ENCODE results near the gene CCDC188. TPM values are rescaled to one million over a fixed set of nuclear protein-coding genes. Genes with fewer than 3 reads are reported as not detected.

The CCDC188 gene
- total RNA-seq, 1 donor from 2014 or later = 1.00 TPM

DNA sequence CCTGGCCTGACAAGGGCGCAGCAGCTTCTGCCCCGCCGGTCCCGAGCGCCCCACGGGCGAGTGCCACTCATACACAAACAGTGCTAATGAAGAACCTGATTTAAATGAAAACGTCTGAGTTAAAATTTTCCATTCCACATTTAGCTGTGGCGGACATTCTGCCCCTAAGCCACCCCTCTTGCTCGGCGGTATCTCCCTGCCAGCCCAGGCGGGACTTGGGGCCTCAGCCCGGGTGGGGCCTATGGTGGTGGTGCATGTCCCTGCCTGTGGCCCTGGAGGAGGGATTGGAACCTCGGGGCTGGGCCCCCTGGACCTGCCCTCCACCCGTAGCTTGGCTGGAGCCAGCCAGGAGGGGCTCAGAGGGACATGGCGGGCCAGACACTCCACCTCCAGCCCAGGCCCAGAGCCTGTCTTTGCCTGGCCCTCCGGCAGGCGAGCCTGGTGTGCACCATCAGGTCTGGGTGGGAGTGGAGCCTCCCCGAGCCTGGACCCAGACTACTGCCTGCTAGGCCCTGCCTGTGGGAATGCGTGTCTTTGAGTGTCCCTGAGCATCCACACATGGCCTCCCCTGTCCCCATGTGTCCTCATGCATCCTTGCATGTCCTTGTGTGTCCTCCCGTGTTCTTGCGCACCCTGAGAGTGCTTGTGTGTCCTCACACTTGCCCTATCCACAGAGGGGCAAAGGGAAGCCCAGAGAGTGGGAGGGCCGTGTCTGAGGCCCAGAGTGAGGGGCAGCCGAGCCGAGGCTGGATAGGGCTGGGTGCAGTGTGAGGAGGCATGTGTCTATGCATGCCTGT is 14.9 kb downstream of the CCDC188 start:
- no peak for DNase-seq (ENCODE audit: low spot score)

DNA sequence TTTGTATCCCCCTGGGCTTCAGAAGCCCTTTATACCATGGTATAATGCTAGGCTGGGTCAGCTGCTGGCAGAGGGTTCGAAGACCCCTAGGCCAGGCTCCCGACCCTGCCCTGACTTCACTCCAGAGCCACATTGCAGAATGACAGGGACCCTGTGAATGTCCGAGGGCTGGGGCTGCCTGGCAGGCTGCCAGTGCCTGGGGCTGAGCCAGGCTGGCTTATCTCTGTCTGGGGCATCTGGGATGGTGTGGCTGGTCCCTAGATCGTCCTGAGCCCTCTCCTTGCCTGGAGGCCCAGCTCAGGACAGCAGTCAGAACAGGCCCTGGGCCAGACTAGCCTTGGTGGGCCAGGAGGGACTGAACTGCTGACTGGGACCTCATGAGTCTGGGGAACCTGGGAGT is 15.6 kb downstream of the CCDC188 start:
- DNase-seq (ENCODE audit: low spot score) = no peak

GRCh38 chr22:20133930-20134549 is 16.8 kb downstream of the CCDC188 start:
- no peak for DNase-seq (ENCODE audit: low spot score)

DNA sequence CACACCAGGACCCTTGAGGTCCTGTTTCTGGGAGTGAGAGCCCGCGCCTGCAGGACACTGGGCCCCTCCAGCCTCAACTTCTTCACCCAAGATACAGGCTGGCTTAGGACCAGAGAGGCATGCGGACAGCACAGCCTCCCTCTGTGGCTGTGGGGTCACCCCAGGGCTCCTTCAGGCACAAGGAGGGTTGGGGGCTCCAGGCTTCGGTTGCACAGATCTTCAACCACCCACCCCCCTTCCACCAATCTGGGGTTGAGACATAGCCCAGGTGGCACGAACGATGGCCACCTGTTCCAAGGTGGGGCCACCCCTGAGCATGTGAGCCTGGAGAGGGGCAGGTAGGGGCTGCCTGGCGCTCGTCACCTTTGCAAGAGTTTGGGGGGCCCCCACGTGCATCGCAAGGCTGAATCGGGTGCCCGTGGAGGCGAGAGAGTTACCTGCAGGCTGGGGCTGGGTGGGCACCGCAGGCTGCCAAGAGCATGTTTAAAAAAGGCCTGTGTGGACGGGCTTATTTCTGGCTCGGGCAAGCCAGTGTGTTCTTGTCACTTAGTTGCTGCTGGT is 18.1 kb downstream of the CCDC188 start:
- no peak for DNase-seq (ENCODE audit: low spot score)

DNA sequence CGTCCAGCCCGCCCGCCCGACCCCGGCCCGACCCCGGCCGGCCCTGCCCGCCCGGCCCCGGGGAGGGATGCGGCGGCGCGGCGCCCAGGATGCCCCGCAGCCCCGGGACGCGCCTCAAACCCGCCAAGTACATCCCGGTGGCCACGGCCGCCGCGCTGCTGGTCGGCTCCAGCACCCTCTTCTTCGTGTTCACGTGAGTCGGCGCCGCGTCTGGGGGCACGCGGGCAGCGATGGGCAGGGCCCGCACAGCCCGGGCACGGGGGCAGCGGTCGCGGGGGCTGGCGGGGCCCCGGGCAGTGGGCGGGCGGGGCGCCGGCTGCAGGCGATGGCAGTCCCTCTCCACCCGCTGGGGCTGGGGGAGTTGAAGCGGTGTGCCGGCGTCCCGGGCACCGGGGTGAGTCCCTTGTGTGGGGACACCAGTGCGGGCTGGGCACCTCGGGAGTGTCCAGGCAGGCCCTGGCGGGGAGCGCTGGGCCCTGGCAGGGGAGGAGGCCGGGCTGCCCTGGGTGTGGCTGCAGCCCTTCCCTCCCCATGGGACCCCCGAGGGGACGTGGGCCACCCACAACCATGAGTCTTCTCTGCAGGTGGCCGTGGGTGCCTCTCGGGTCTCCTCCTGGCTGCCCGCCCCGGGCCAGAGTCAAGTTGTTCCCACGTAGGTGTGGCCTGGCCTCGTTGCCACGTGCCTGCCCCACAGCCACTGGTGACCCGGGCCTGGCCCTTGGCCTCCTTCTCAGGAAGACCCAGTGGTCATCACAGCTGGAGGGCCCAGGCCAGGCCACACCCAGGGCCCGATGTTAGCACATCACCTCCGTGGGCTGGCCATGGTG is 18.8 kb downstream of the CCDC188 start:
- no peak for DNase-seq (ENCODE audit: low spot score)

DNA sequence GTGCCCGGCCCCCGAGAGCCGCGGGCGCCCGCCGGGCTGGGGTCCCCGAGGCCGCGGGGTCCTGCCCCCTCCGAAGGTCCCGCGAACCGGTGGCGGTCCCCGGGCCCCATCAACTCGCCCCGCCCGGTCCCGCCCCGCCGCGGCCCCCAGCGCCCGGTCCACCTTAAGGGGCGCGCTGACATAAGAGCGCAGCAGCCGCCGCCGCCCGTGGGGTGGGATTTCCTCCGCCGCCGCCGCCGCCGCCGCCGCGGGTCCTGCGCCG is 19.3 kb downstream of the CCDC188 start, which contains the start of gene ZDHHC8:
TSS of gene ZDHHC8 (plus strand) at position 208 of the 262 bp plus-strand sequence. CDS start 144 bp downstream, outside the sequence.
- DNase-seq (ENCODE audit: low spot score) = no peak

- peak; percentile 93 for DNase-seq (ENCODE audit: low spot score)
Measured at GRCh38 chr22:20130731-20131596, 19.9 kb downstream of the CCDC188 start.

DNA sequence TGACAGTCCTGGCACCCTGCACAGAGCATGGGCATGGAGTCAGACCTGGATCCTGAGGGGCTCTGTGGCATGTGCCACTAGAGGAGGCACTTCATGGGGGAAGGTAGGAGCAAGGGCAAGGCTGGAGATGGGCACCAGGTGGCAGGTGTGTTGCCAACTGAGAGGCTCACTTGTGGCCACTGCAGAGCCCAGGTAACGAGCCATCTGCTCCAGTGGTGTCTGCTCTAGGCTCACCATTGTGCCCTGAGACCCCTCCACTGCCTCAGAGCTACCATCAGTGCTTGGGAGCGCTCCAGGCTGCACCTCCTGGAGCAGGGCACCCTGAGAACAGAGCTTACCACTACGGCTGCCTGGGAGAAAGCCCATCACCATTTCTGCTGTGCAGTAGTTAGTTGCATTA is 20.5 kb downstream of the CCDC188 start:
- no peak for DNase-seq (ENCODE audit: low spot score)

DNA sequence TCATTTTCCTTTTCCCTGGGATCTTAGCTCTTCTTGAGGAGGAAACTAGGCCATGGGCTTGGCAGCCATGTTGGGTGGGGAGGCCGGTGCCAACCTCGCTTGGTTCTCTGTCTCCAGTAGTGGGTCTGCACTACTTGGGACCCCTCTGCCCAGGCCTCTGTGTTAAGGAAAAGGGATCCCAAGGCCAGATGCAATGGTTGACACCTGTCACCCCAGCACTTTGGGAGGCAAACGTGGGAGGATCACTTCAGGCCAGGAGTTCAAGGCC is 21.2 kb downstream of the CCDC188 start:
- DNase-seq (ENCODE audit: low spot score) = no peak

DNA sequence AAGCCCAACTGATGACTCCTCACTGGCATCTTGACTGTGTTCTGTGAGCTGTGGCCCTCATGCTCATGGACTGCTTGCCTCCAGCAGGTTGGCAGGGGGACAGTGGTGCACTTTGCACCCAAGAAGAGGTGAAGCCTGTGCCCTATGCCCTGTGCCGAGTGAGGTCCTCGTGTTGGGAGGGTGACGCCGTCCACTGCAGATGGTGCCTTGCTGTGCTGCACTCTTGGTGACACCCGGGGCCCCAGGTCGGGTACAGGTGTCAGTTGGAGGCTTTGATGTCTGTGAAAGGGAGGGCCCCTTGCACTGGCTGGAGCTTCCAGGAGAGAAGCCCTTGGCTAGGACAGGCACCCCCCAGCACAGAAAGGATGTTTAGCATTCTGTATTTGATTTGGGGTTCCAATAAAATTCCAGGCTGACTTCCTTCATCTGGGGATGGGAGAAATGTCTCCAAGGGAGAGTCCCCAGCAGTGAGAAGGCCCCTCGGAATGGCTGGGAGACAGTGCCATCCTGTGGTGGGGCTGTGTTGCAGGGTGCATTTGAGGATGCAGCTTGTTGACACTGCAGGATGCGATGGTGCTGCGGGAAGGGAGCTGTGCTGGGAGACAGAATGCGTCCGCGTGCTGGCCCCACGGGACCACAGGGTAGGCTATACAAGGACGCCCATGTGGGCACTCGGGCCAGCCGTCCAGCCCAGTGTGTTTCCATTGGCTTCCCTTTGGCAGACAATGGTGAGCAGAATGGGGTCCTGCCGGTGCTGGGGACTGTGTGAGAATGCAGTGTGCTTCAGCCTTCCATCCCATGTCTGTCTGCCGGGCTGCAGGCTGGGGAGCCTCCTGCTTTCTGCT is 21.7 kb downstream of the CCDC188 start:
- no peak for DNase-seq (ENCODE audit: low spot score)

DNA sequence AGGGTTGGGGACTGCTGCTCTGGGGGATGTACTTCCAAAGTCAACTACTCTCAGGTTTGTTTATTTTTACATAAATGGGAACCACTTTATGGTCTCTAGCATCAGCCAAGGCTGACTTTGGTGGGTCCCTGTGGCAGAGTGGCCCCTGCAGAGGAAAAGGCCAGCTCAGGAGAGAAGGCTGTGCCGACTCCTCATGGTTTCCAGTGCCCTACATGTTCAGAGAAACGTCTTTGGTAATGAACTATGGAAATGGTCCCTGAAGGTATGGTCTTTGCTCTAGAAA is 22.3 kb downstream of the CCDC188 start:
- no peak for DNase-seq (ENCODE audit: low spot score)

DNA sequence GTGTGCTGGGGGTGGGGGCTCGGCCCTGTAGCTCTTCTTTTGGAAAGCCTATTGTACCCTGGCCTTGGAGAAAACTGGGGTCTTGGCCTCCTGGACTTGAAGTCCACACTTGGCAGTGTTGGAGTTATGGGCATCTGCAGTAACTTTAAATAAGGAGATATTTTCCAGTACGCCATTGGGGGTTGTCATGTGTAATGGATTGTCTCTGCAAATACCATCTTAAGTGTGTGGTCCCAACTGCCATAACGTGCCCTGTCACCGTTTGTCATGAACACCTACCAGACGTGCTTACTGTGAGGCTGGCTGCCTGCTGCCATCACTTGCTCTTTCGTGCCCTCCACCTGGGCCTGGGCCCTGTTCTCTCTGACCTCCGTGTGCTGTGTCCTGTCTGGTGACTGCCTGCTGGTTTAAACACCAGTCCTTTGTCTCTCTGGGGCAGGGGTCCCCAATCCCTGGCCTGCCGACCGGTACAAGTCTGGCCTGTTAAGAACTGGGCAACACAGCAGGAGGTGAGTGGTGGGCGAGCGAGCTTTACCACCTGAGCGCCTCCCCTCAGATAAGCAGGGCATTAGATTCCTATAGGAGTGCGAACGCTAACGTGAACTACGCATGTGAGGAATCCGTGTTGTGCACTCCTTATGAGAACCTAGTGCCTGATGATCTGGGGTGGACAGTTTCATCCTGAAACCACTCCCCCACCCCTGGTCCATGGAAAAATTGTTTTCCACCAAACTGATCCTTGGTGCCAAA is 22.8 kb downstream of the CCDC188 start:
- no peak for DNase-seq (ENCODE audit: low spot score)

GRCh38 chr22:20127318-20127868 is 23.5 kb downstream of the CCDC188 start:
- no peak for DNase-seq (ENCODE audit: low spot score)

- no peak for DNase-seq (ENCODE audit: low spot score)
Measured at GRCh38 chr22:20126284-20127029, 24.4 kb downstream of the CCDC188 start.

DNA sequence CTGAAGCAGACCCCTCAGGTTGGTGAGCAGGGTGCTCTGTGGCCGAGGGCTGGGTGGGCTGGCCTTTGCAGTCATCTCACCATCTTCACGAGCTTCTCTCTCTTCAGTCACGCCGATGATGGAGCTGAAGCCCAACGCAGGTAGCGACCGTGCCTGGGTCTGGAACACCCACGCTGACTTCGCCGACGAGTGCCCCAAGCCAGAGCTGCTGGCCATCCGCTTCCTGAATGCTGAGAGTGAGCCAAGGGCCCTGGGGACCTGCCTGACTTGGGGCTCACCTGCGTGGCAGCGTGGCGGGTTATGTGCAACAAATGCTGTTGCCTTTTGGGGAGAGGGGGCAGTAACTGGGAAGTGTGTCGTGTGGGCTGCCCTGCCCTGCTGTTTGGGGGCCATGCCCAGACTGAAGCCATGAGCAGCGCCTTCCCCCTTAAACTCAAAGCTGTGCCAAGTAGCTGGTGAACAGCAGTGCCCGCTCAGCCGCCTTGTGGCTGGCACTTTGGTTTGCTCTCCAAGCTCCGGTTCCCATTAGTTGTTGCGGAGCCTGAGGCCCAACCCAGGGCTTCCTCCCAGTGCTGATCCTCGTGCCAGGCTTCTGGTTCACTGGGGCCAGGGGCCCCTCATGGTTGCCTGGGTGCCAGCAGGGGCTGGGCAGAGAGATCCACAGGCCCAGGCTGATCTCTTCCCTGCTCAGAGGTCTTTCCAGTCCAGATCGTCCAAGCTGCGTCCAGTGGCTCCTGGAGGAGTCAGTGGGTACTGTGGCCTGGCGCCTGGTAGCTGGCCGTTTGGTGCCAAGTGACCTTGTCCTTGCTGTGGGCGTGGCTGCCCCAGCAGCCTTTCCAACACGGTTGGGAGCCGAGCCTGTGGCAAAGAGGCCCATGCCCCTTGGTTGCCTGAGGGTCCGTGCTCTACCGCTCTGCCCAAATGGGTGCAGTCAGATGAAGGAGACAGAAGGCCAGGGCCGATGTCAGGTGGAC is 25.4 kb downstream of the CCDC188 start:
- DNase-seq (ENCODE audit: low spot score) = no peak

- no peak for DNase-seq (ENCODE audit: low spot score)
Measured at GRCh38 chr22:20124083-20124787, 26.6 kb downstream of the CCDC188 start.

Data from mesenteric fat pad (tissue), 1 donor.